ENCODE data around the gene GRB10. TPM values are rescaled to one million over a fixed set of nuclear protein-coding genes. Genes with fewer than 3 reads are reported as not detected.

Gene GRB10
- polyA plus RNA-seq, 1 donor from 2014 or later: 78.4 TPM

DNA sequence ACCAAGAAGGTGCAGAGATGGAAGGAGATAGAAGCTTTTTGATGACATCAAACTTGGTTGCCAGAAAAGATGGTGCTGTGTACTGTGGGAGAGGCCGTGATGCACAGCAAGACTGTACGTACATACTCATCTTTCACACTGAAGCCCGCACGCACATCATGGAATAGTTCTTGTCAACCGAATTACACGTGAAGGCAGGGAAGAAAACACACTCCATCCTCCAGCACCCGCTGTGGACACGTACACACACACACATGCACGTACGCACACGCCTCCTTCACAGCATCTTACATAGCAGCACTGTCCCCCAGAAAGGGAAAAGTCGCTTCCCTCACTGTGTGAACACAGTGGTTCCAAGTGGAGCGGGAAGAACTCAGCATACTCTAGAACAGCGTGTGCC lies 163.0 kb downstream of the GRB10 start:
- Histone ChIP-seq H3K9ac (ENCODE audit: low read length) (no peak overlapping the region), H2AFZ (ENCODE audit: low read depth, low read length) (no peak overlapping the region), H4K20me1 (ENCODE audit: insufficient read depth) (no peaks in the 10 kb centered on the region), H3K79me2 (replicated peaks; ENCODE audit: insufficient read depth, low read length) (no peaks in the 10 kb centered on the region), H3K36me3 (ENCODE audit: insufficient read depth, low read length) (no peaks in the 10 kb centered on the region), H3K27me3 (ENCODE audit: insufficient read depth, low read depth, low read length) (no peaks in the 10 kb centered on the region), H3K9me3 (ENCODE audit: low read length) (no peaks in the 10 kb centered on the region), H3K27ac (ENCODE audit: low read length) (no peak overlapping the region), H3K9me2 (ENCODE audit: insufficient read depth, low read length) (no peaks in the 10 kb centered on the region), H3F3A (ENCODE audit: insufficient read depth, low read length, poor library complexity, severe bottlenecking) (no peaks in the 10 kb centered on the region), H3K4me3 (ENCODE audit: low read length) (no peak overlapping the region), H3K4me2 (ENCODE audit: low read length) (no peak overlapping the region)
- TF ChIP-seq EZH2 (IDR thresholded peaks at IDR 0.05; ENCODE audit: borderline replicate concordance, insufficient read depth, low read length, poor library complexity, severe bottlenecking) (no peak), RAD21 (conservative IDR thresholded peaks at IDR 0.05) (no peak), EP300 (conservative IDR thresholded peaks at IDR 0.05; ENCODE audit: poor library complexity, severe bottlenecking) (no peak), MXI1 (conservative IDR thresholded peaks at IDR 0.05; ENCODE audit: poor library complexity, severe bottlenecking) (no peak), POLR2AphosphoS5 (IDR thresholded peaks at IDR 0.05) (no peak), TAF1 (IDR thresholded peaks at IDR 0.05; ENCODE audit: low read depth) (no peak), SMC3 (conservative IDR thresholded peaks at IDR 0.05; ENCODE audit: poor library complexity) (no peak)
- TF ChIP-seq, protein P1, sequence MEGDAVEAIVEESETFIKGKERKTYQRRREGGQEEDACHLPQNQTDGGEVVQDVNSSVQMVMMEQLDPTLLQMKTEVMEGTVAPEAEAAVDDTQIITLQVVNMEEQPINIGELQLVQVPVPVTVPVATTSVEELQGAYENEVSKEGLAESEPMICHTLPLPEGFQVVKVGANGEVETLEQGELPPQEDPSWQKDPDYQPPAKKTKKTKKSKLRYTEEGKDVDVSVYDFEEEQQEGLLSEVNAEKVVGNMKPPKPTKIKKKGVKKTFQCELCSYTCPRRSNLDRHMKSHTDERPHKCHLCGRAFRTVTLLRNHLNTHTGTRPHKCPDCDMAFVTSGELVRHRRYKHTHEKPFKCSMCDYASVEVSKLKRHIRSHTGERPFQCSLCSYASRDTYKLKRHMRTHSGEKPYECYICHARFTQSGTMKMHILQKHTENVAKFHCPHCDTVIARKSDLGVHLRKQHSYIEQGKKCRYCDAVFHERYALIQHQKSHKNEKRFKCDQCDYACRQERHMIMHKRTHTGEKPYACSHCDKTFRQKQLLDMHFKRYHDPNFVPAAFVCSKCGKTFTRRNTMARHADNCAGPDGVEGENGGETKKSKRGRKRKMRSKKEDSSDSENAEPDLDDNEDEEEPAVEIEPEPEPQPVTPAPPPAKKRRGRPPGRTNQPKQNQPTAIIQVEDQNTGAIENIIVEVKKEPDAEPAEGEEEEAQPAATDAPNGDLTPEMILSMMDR (IDR thresholded peaks at IDR 0.05; ENCODE audit: poor library complexity, severe bottlenecking): no peak
- TF ChIP-seq, protein P2, sequence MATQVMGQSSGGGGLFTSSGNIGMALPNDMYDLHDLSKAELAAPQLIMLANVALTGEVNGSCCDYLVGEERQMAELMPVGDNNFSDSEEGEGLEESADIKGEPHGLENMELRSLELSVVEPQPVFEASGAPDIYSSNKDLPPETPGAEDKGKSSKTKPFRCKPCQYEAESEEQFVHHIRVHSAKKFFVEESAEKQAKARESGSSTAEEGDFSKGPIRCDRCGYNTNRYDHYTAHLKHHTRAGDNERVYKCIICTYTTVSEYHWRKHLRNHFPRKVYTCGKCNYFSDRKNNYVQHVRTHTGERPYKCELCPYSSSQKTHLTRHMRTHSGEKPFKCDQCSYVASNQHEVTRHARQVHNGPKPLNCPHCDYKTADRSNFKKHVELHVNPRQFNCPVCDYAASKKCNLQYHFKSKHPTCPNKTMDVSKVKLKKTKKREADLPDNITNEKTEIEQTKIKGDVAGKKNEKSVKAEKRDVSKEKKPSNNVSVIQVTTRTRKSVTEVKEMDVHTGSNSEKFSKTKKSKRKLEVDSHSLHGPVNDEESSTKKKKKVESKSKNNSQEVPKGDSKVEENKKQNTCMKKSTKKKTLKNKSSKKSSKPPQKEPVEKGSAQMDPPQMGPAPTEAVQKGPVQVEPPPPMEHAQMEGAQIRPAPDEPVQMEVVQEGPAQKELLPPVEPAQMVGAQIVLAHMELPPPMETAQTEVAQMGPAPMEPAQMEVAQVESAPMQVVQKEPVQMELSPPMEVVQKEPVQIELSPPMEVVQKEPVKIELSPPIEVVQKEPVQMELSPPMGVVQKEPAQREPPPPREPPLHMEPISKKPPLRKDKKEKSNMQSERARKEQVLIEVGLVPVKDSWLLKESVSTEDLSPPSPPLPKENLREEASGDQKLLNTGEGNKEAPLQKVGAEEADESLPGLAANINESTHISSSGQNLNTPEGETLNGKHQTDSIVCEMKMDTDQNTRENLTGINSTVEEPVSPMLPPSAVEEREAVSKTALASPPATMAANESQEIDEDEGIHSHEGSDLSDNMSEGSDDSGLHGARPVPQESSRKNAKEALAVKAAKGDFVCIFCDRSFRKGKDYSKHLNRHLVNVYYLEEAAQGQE (IDR thresholded peaks at IDR 0.05; ENCODE audit: borderline replicate concordance): no peak

DNA sequence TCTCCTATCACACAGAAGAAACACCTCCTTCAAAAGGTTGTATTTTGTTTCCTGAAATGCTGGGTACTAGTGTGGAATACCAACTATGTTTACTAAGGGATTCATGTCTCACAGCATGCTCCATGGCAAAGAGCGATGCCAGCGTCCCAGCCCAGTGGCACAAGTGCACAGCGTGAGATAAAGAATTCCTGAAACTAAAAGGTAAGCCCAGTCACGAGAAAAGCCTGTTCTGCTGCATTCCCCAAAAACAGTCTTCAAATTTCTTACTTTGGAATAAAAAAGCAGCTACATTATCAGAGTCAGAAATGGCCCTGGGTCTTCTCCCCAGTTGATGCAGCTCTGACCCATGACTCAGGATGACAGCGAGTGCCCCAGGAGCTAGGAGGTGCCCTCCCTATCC lies 164.4 kb downstream of the GRB10 start:
- Histone ChIP-seq H3K9me3 (ENCODE audit: low read length) (no peaks in the 10 kb centered on the region), H2AFZ (ENCODE audit: low read depth, low read length) (no peak overlapping the region), H3K79me2 (replicated peaks; ENCODE audit: insufficient read depth, low read length) (no peaks in the 10 kb centered on the region), H3K36me3 (ENCODE audit: insufficient read depth, low read length) (peaks cover 3% of the 10 kb centered on the region), H4K20me1 (ENCODE audit: insufficient read depth) (no peaks in the 10 kb centered on the region), H3F3A (ENCODE audit: insufficient read depth, low read length, poor library complexity, severe bottlenecking) (no peaks in the 10 kb centered on the region), H3K9me2 (ENCODE audit: insufficient read depth, low read length) (no peaks in the 10 kb centered on the region), H3K27me3 (ENCODE audit: insufficient read depth, low read depth, low read length) (no peaks in the 10 kb centered on the region), H3K4me3 (ENCODE audit: low read length) (no peak overlapping the region), H3K4me2 (ENCODE audit: low read length) (no peak overlapping the region), H3K27ac (ENCODE audit: low read length) (no peak overlapping the region), H3K9ac (ENCODE audit: low read length) (no peak overlapping the region)
- TF ChIP-seq EP300 (conservative IDR thresholded peaks at IDR 0.05; ENCODE audit: poor library complexity, severe bottlenecking): no peak
- TF ChIP-seq, protein P2 (IDR thresholded peaks at IDR 0.05; ENCODE audit: borderline replicate concordance): no peak
- no peak for TF ChIP-seq RAD21 (conservative IDR thresholded peaks at IDR 0.05)
- TF ChIP-seq MXI1 (conservative IDR thresholded peaks at IDR 0.05; ENCODE audit: poor library complexity, severe bottlenecking): no peak
- no peak for TF ChIP-seq TAF1 (IDR thresholded peaks at IDR 0.05; ENCODE audit: low read depth)
- no peak for TF ChIP-seq POLR2AphosphoS5 (IDR thresholded peaks at IDR 0.05)
- TF ChIP-seq, protein P1 (IDR thresholded peaks at IDR 0.05; ENCODE audit: poor library complexity, severe bottlenecking): no peak
- no peak for TF ChIP-seq SMC3 (conservative IDR thresholded peaks at IDR 0.05; ENCODE audit: poor library complexity)
- TF ChIP-seq EZH2 (IDR thresholded peaks at IDR 0.05; ENCODE audit: borderline replicate concordance, insufficient read depth, low read length, poor library complexity, severe bottlenecking): no peak
